Inflammatory macrophage treated with lipopolysaccharide for 4 hours (primary cell): Measurements from ENCODE around the gene NUDT6.
"Not testable (repeated sequence)": the region's sequence is repeated elsewhere in the genome, so short reads cannot be mapped to it uniquely, and the experiment has no call there.

ENCODE experiments used
- DNase-seq: peaks from one replicate; pipeline ENCODE4 v3.0.0-alpha.2; 2020

Gene NUDT6

DNA sequence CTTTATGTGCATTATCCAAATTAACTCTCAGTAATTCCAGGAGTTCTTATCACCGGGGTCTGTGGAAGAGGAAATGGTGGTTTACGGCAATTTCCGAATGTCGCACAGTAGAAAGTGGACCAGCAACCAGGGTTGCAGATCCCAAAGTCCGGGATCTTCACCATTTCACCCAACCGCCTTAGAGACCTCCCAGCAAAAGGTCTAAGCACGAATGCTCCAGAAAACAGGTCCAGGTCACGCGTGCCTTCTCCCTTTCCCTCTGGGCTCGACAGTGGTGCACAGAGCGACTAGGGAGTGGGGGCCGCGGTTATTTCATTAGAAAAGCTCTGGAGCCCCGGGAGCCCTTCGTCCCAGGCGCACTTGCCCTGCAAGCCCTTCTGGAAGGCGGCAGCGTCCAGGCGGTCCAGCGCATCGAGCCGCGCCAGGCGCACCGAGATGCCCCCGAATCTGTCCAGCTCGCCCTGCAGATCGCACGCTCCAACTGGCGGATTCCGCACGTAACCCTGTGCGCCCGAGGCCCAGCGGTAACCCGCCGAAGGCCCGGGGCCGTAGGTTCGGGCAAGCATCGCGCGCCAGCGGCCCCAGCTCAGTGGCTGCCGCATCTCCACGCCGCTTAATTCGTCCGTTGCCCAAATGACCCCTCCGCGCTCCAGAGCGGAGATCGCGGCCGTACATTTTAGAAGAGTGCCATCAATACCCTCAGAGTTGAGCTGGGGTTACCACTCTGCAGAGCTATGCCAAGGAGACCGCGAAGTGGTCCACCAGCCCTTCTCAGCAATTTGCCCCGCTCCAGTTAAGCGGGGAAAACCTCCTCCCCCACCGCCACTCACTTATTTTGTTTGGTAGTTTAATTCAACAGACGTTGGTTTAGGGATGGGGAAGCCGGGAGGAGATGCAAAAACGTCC is at the start of gene NUDT6:
Gene NUDT6, minus strand, starts transcription at position 627 of the 906 bp plus-strand sequence. Its CDS starts 25 bp downstream, at position 602.
- peak; percentile 59 for DNase-seq

DNA sequence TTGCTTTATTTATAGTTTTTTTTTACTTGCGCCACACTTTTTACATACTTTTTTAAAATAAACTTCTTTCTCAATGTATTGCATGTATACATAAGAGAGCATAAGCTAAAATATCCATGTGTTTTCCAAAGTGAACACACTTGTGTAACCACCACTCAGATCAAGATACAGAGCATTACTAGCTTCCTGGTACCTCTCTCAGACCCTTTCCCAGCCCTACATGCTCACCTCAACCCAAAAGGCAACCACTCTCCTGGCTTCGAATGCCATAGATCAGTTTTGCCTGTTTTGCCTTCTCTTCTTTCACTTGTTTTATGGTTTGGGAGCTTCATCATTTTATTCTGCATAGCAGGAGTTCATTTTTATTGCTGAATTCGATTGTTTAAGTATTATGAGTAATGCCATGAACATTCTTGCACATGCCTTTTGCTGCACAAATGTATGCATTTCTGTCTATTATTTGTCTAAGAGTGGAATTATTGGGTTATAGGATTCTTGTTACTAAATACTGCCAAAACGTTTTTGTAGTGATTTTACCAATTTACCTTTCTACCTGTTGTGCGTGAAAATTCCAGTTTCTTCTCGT is 45.9 kb upstream of the NUDT6 start:
- no peak for DNase-seq

- DNase-seq, result no peak
Observed at GRCh38 chr4:122967231-122967630, 44.8 kb upstream of the NUDT6 start.

DNA sequence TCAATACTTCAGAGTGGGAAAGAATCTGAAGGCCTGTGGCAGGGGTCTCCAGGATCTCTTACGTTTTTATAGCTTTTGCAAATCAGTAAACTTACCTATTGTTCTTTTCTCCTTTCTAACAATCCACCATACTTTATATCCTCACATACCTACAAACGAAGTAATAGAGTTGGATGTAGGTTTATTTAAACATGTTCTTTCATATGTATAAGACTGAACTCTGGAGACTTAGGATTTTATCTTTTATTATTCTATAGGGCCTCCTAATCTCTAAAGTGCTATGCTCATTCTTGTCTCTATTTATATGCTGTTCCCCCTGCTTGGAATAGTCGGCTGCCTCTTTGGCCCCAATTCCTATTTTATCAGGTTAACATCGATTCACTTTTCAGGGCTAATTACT is 43.8 kb upstream of the NUDT6 start:
- DNase-seq, result no peak

- DNase-seq, result peak; percentile 71
Observed at GRCh38 chr4:122963216-122963615, 40.8 kb upstream of the NUDT6 start.

- no peak for DNase-seq
Observed at GRCh38 chr4:122960611-122961000, 38.2 kb upstream of the NUDT6 start.

DNA sequence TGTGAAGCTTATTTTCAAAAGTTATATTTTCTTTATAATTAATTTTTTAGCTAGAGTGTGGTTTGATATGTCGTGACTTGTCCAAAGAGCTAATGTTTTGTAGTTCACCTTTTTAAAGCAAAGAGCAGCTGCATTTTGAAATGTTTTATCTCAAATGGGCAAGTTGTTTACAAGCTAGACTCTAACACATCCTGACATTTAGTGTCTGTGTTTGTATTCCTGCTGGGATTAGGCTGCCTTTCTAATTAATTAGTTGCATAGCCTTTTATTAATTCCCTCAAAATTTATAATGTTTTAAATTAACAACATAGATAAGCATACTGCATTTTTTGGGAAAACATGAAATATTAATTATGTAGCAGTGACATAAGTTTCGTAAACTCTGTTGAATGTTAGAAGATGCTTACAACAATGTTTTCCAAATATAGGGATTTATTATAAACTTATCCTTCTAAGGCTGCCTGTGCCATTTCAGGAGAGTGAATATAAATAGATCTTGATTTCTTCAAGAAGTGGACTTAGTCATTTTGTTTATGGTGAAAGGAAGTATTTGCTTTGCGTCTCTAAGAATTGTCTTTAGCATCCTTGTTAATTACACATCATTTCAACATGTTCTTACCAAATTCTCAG is 37.7 kb upstream of the NUDT6 start:
- no peak for DNase-seq

DNA sequence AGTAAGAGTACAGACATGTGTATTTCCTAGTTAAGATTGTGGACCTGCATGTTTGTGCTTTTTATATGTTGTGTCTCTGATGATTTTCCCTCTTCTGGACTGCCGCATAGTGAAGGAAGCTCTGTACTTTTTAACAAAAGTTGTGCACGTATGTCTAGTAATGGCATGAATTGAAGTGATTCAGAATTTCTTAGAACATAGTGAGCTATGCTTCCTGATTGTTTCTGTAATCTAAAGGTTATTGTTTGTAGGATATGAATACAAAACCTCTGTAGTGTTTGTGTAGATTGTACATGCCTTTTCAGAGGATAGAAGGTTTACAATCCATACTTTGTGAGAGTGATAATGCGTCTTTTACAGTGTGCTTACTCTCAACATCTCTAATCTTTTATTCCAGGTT is 37.0 kb upstream of the NUDT6 start:
- no peak for DNase-seq

- no peak for DNase-seq
Observed at GRCh38 chr4:122958505-122958904, 36.1 kb upstream of the NUDT6 start.

DNA sequence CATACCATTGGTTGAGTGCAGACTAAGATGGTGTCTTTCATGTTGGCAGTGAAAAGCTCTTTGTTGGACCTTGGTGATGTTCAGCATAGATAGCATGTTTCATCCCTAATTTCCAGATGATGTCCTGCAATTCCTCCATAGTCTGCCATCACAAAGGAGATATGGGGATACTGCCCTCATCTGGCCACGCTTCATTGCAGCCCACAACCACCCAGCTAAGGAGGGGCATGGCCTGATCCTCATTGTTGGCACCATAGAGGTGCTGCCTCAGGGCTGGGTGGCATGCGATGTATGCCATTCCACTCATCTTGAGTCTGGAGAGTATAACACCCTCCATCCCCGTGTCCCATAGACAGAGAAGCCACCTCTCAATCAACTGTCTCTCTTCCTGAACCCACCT is 31.5 kb upstream of the NUDT6 start:
- no peak for DNase-seq

GRCh38 chr4:122952028-122952427 is 29.6 kb upstream of the NUDT6 start:
- DNase-seq, result no peak

- DNase-seq, result no peak
Observed at GRCh38 chr4:122948671-122949070, 26.3 kb upstream of the NUDT6 start.

DNA sequence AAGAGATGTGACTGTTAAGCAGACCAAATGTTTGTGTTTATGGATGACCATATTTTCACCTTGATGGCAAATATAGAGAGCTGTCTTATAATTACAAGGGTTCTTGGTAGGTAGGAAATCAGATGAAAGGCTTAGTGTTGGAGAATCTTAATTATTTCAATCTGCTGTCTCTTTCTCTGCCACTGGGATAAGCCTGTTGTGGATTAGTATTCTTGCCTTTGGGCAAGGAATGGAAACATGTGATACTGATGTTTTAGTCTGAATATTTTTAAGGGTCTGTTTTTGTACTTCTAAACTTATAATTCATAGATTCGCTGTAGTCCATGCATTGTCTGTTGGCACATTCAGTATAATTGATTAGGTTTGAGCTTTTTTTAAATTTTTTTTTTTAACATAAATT is 23.7 kb upstream of the NUDT6 start:
- no peak for DNase-seq

GRCh38 chr4:122945136-122945535 is 22.7 kb upstream of the NUDT6 start:
- DNase-seq, result not testable (repeated sequence)

GRCh38 chr4:122932763-122933162 is 10.4 kb upstream of the NUDT6 start:
- no peak for DNase-seq

DNA sequence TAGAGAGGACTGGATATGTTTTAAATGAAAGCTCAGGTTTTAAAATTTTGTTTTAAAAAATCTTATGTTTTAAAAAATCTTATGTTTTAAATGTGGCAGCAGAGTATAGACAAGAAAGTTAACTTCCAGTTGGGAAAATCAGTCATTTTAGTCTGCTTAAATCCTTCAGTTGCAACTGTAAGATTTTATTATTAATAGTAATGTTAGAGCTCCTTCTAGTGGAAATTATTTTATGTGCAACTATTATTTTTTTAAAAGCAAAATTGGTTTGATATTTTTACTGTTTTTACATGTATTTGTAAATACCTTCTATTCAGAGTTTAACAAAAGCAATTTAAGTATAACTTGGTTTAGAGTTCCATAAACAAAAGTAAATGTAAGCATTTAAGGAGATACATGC is 8.5 kb upstream of the NUDT6 start:
- DNase-seq, result peak; percentile 39

DNA sequence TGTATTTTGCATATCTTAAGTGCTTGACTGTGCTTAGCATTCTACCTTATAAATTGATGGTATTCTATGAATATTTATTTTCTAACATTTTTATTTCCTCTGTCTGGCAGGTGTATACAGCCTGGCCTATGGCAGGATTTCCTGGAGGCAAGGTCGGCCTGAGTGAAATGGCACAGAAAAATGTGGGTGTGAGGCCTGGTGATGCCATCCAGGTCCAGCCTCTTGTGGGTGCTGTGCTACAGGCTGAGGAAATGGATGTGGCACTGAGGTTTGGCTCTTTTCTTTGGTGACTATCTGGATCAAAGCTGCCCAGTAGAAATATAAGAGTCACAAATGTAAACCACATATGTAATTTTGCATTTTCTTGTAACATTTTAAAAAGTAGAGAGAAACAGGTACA is 6.5 kb upstream of the NUDT6 start:
- DNase-seq, result no peak

DNA sequence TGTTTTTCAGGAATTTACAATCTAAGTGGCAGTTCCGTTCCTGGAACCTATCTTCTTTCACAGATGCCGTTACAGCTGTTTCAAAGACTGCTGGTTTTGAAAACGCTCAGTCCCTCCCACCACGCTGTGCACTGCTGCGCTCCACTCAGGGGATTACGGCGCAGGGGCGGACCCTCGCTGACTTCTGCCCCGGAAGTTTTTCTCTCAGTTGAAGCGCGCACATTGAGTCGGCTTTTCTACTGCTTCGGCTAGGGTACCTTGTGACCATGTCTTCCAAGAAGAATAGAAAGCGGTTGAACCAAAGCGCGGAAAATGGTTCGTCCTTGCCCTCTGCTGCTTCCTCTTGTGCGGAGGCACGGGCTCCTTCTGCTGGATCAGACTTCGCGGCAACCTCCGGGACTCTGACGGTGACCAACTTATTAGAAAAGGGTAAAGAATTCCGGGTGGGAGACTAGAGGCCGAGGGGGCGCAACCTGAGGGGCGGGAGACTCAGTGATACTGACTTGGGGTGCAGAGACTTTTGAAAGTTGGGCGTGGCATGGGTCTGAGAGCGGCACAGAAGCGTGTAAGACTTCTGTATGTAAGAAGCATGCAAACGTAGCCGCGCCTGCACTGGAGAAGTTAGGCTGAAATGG is 597 bp upstream of the NUDT6 start:
- peak; percentile 87 for DNase-seq

GRCh38 chr4:122921300-122921699 is 1.1 kb downstream of the NUDT6 start:
- DNase-seq, result no peak

DNA sequence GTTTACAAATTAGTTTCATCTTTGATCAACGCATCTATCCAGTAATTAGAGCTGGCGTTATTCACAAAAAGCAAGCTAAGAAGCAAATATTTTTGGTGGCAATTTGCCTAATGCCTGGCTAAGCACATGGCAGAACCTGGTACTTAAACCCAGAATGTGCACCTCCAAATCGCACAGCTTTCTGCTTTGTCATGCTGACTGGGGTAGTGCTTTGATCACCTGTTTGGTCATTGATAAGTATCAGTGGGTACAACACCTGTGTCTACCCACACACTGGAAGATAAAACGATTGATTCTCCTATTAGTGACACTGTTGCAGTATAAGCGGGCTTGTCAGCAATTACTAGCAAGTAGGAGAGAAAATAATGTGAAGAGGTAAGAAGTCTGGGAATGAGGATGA is 1.9 kb downstream of the NUDT6 start:
- no peak for DNase-seq

GRCh38 chr4:122917731-122918130 is 4.7 kb downstream of the NUDT6 start:
- DNase-seq, result no peak

DNA sequence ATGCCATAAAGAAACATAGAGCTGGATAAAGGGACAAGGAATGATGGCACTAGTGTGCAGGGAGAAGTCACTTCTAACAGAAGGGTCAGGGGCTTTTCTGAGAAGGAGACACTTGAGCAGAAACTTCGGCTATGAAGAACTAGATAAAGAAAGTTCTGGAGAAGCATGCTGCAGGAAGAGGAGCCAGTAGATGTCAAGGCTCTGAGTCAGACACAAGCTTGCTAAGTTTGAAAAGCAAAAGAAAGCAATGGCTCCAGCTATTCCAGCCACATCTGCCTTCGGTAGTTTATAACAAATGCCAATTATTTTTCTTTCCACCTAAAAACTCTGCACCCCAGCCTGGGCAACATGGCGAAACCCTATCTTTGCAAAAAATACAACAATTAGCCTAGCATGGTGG is 7.5 kb downstream of the NUDT6 start:
- DNase-seq, result no peak

GRCh38 chr4:122914292-122914904 is 8.0 kb downstream of the NUDT6 start:
- DNase-seq, result peak; percentile 5
